SHP77 (cell line): ENCODE data around the gene RAB3B.

Source experiments
- DNase-seq, 2 experiments: peaks; one replicate each; lab custom pipeline; 2025; lab: John Stamatoyannopoulos, UW

The RAB3B gene

GRCh38 chr1:51871351-51871975 is 119.0 kb downstream of the RAB3B start:
- no peak for DNase-seq

DNA sequence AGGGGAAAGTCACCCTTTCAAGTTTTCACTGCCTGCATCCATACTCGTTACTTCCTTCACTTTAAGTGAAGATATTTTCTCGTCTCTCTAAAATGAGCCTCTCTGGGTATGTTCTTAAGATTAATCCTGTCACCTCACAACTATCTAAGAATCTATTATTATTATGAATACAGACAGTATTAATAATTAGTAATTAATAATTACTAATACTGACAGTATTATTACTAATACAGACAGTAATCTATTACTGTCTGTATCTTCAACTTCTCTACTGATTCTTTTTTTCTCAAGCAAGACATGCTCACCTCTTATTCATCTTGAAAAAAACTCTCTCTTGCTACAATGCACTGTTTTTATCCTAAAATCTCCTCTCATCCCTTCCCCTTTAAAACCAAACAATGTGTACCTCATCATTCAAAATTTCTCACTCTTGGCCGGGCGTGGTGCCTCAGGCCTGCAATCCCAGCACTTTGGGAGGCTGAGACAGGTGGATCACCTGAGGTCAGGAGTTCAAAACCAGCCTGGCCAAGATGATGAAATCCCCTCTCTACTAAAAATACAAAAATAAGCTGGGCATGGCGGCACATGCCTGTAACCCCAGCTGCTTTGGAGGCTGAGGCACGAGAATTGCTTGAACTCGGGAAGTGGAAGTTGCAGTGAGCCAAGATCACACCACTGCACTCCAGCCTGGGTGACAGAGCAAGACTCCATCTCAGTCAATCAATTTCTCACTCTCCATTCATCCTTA is 119.7 kb downstream of the RAB3B start:
- DNase-seq, result no peak

DNA sequence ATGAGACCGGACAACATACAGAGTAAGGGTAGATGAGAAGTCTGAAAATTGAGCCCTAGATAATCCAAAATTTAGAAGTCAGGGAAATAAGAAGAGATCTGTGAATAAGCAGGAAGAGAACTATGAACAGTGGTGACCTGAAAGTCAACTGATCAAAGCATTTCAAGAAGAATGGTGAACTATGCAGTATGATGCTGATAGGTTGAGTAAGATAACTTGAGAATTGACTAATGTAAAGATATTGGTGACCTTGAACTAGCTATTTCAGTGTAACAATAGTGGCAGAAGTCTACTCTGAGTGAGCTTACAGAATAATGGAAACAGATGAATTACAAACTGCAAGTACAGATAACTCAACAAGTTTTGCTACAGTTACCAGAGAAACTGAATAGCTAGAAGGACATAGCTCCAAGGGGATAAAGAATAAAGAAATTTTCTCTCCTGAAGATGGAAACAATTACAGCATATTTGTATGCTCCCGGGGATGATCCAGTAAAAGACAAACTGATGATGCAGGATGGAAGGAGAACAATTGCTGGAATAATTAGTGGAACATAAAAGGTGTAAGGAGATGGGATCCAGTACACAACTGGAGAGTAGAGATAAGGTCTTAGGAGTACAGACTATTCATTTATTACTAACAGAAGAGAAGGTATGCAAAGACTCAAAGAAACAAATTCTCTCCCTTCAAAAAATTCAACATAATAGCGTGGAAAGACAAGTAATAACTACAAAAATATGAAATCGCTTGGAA is 122.8 kb downstream of the RAB3B start:
- no peak for DNase-seq

DNA sequence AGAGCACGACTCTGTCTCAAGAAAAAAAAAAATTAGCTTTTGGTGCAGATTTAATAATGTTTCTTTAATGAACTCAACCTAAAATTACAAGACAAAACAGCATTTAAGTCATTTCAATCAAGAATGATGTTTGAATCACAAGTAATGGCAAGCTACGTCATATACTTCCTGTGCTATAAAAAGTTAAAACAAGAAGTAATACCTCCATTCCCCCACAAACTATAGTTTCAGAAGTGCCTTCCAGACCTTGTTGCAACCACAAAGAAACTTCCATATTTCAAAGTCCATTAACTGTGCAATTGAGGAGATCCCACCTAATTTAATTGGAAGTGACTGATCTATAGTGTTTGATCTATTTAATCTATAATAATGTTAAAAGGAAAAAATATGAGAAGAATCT is 127.1 kb downstream of the RAB3B start:
- no peak for DNase-seq

DNA sequence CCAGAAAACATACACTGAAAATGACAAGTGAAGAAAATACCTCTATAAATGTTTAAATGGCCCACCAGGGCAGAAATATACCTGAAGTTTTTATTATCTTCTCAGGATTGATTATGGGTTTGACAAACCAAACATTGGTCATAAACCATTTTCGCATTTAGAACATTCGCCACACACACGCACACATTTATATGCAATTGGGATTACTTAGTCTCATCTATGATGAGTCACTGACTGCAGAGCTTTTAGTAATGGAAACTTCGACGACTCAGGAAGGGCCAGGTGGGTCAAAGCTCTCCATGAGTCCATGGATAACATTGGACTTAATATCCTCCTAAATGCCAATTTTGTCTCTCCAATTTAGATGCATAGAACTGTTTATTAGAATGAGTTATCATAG is 128.8 kb downstream of the RAB3B start:
- no peak for DNase-seq

DNA sequence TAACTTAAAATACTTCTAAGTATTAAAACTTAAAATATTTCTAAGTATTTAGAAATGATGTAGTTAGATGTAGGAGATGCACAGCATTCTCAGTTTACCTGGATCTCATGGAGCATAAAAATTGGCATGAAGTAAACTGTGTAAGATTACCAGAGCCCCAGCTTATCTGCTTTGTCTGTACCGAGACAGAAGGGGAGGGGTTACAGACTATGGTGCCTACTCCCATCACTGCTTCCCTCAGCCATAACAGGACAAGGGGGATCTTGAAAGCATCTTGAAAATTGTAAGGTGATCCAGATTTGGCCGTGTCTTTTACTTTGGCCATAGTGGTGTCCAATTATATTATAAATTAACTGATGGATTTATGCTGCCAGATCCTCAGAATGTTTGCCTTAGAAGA is 130.8 kb downstream of the RAB3B start:
- no peak for DNase-seq

- no peak for DNase-seq
Observed at GRCh38 chr1:51859333-51859732, 131.2 kb downstream of the RAB3B start.

DNA sequence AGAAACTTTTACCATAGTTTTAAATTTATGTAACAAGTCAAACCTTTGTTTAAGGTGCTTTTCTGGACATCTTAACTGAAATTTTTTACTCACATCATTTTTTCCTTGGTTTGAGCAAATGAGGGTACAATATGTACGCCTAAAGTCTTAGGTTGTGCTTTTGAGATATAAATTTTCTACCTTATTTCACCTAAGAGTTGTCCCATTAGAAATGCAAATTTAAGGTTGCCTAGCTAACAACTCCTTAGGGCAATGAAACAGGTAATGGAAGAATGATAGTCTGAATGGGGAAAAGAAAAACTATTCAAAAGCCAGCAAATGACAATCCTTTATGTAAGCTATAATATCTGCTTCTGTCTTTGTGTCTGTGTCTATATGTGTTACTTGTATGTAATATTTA is 131.6 kb downstream of the RAB3B start:
- DNase-seq, result no peak
